Mesendoderm (in vitro differentiated cells): Measurements from ENCODE around the gene ATG9B.

ENCODE experiments used
- DNase-seq: peaks from one replicate; pipeline ENCODE4 v3.0.0; 2013
- H2AK5ac ChIP-seq: 2 replicates; pipeline ENCODE4 v1.6.1; 2013; ENCODE audit warnings: low read length, inconsistent platforms
- H2BK120ac ChIP-seq: 2 replicates; pipeline ENCODE4 v1.6.1; 2013; ENCODE audit warnings: low read depth, mild to moderate bottlenecking, low read length, moderate library complexity, mixed read lengths
- H2BK15ac ChIP-seq: replicated peaks from 2 replicates; pipeline ENCODE4 v1.6.1; 2013; ENCODE audit warnings: low read depth, mild to moderate bottlenecking, moderate library complexity
- H2BK5ac ChIP-seq: 2 replicates; pipeline ENCODE4 v1.6.1; 2013; ENCODE audit warnings: low read length, inconsistent platforms
- H3K18ac ChIP-seq: 2 replicates; pipeline ENCODE4 v1.6.1; 2013; ENCODE audit warnings: mild to moderate bottlenecking, low read length, mixed read lengths
- H3K23ac ChIP-seq: one replicate; pipeline ENCODE4 v1.6.1; 2013; ENCODE audit warnings: low read length
- H3K27ac ChIP-seq: 2 replicates; pipeline ENCODE4 v1.5.1; 2013; ENCODE audit warnings: low read depth, mild to moderate bottlenecking, inconsistent platforms, low read length, moderate library complexity
- H3K27me3 ChIP-seq: 2 replicates; pipeline ENCODE4 v1.6.1; 2013; ENCODE audit warnings: low read length, control low read depth, mild to moderate bottlenecking, inconsistent platforms; ENCODE audit not compliant: insufficient read depth, poor library complexity
- H3K36me3 ChIP-seq: 2 replicates; pipeline ENCODE4 v1.6.1; 2013; ENCODE audit warnings: low read length, inconsistent platforms; ENCODE audit not compliant: control insufficient read depth, insufficient read depth
- H3K4ac ChIP-seq: one replicate; pipeline ENCODE4 v1.6.1; 2013; ENCODE audit warnings: low read depth, mild to moderate bottlenecking, low read length, moderate library complexity
- H3K4me1 ChIP-seq: 2 replicates; pipeline ENCODE4 v1.6.1; 2013; ENCODE audit warnings: low read depth, low read length, inconsistent platforms; ENCODE audit not compliant: control insufficient read depth
- H3K4me2 ChIP-seq: 2 replicates; pipeline ENCODE4 v1.6.1; 2013; ENCODE audit warnings: low read length
- H3K4me3 ChIP-seq: 2 replicates; pipeline ENCODE4 v1.5.1; 2013; ENCODE audit warnings: mild to moderate bottlenecking, low read length
- H3K56ac ChIP-seq: one replicate; pipeline ENCODE4 v1.6.1; 2013; ENCODE audit warnings: low read length
- H3K79me1 ChIP-seq: 2 replicates; pipeline ENCODE4 v1.6.1; 2013; ENCODE audit warnings: low read length, inconsistent platforms
- H3K79me2 ChIP-seq: 2 replicates; pipeline ENCODE4 v1.6.1; 2013; ENCODE audit warnings: mild to moderate bottlenecking, low read length; ENCODE audit not compliant: control insufficient read depth, insufficient read depth
- H3K9ac ChIP-seq: 2 replicates; pipeline ENCODE4 v1.6.1; 2013; ENCODE audit warnings: low read length, inconsistent platforms
- H4K5ac ChIP-seq: one replicate; pipeline ENCODE4 v1.6.1; 2013; ENCODE audit warnings: low read length
- H4K8ac ChIP-seq: one replicate; pipeline ENCODE4 v1.6.1; 2013; ENCODE audit warnings: low read depth, mild to moderate bottlenecking, control low read depth, low read length, moderate library complexity
- WGBS: extraction: QIAGEN DNeasy Blood & Tissue Kit; methylation state at CpG from one replicate; pipeline ENCODE4 v1.1.7; 2013; ENCODE audit warnings: low lambda C conversion rate, missing lambda C conversion rate; ENCODE audit not compliant: insufficient coverage; ENCODE audit errors: extremely low coverage; 5-methylcytosine and 5-hydroxymethylcytosine counted together

The ATG9B gene

DNA sequence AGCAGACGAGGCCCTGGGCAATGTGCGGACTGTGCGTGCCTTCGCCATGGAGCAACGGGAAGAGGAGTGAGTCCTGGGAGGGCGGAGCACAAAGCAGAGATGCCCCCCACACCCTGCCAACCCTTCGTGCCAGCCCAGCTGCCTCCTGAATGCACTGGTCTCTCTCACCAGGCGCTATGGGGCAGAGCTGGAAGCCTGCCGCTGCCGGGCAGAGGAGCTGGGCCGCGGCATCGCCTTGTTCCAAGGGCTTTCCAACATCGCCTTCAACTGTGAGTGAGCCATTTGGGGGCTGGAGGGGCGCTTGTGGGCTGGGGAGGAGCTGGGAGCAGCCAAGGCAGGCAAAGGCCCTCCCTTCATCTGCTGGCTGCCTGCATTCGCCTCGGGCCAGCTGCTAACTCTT is 11.6 kb upstream of the ATG9B start:
- Histone ChIP-seq H3K9ac (no peak overlapping the region), H3K23ac (no peak overlapping the region), H3K79me1 (no peaks in the 10 kb centered on the region), H2BK5ac (no peak overlapping the region), H2BK120ac (no peak overlapping the region), H3K27ac (no peak overlapping the region), H3K4ac (no peak overlapping the region), H2AK5ac (no peak overlapping the region), H2BK15ac (no peak overlapping the region), H3K27me3 (no peaks in the 10 kb centered on the region), H3K4me1 (no peaks in the 10 kb centered on the region), H3K18ac (no peak overlapping the region), H3K4me3 (no peak overlapping the region), H4K5ac (no peak overlapping the region), H4K8ac (no peak overlapping the region), H3K79me2 (no peaks in the 10 kb centered on the region), H3K4me2 (no peak overlapping the region), H3K56ac (no peak overlapping the region), H3K36me3 (peaks cover 2% of the 10 kb centered on the region)
- DNase-seq = no peak
- WGBS = no CpG with 5 or more reads among the region's 17 CpGs

DNA sequence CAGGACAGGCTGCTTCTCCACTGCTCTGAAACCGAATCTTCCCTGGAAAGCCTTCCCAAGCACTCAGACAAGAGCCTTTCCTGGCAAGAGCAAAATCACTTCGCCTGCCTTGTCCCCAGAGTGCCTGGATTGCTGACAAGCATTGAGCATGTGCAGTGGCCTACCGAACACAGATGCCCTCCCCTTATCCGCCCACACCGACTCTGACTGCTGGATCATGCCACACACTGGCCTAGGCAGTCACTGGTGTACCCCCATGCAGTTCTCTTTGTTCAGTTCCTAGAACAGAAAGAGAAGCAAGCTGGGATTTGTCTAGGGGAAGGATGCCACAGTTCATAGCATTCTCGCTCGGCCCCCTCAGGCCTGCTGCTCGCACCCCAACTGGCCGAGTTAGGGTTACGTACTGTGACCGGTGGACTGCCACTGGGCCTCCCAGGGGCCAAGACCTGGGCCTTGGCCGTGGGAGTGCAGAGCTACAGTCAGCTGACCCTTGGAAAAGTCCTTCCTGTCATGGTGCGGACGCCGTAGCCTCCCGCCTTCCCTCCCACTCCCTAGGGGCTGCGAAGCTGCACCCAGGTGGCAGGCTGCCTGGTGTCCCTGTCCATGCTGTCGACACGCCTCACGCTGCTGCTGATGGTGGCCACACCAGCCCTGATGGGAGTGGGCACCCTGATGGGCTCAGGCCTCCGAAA is 10.9 kb upstream of the ATG9B start:
- Histone ChIP-seq H3K36me3 (peaks cover 2% of the 10 kb centered on the region), H3K79me1 (no peaks in the 10 kb centered on the region), H4K5ac (no peak overlapping the region), H3K18ac (no peak overlapping the region), H2BK5ac (no peak overlapping the region), H2AK5ac (no peak overlapping the region), H2BK15ac (no peak overlapping the region), H3K27ac (no peak overlapping the region), H3K79me2 (no peaks in the 10 kb centered on the region), H3K4me1 (no peaks in the 10 kb centered on the region), H3K4ac (no peak overlapping the region), H3K56ac (no peak overlapping the region), H3K23ac (no peak overlapping the region), H4K8ac (no peak overlapping the region), H2BK120ac (no peak overlapping the region), H3K27me3 (no peaks in the 10 kb centered on the region), H3K4me3 (no peak overlapping the region), H3K4me2 (no peak overlapping the region), H3K9ac (no peak overlapping the region)
- WGBS = no CpG with 5 or more reads among the region's 21 CpGs
- no peak for DNase-seq

DNA sequence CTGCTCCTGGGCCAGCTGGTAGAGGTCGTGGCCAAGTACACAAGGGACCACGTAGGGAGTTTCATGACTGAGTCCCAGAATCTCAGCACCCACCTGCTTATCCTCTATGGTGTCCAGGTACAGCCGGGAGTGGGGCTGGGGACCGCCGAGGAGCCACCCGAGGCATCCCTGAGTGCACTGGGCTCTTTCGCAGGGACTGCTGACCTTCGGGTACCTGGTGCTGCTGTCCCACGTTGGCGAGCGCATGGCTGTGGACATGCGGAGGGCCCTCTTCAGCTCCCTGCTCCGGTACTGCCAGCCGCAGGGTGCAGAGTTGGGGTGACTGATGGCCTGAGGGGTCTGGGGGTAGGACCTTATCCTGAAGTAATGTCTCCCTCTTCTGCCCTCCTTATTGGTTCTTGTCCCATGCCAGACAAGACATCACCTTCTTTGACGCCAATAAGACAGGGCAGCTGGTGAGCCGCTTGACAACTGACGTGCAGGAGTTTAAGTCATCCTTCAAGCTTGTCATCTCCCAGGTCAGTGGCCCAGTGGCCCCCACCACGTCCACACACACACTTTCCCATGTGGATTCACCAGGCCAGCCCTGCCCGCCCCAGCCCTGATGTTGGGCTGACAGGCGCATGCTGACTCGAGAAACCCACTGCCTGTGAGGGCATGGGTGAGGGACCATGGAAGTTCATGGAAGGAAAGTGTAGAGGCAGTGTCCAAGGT is 10.2 kb upstream of the ATG9B start:
- Histone ChIP-seq H3K27ac (no peak overlapping the region), H3K27me3 (no peaks in the 10 kb centered on the region)

DNA sequence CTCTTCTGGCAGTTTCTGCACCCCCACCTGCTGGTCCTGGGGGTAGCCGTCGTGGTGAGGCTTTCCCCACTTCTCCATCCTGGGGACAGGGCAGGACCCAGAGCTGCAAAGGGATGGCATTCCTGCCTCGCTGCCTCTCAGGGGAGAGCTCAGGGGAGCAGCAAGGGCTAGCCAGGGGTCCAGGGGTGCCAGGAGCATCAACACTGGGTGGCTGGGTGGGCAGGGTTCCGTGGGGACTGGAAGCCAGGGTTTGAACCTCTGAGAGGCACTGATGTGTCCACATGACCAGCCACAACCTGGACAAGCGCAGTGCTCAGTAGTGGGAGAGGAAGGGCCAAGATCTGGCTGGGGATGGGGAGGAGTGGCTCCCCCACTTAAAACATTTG is 9.6 kb upstream of the ATG9B start:
- no peak for DNase-seq
- Histone ChIP-seq H3K79me1 (no peaks in the 10 kb centered on the region), H3K27ac (no peak overlapping the region), H3K4me1 (no peaks in the 10 kb centered on the region), H3K9ac (no peak overlapping the region), H3K4me3 (no peak overlapping the region), H3K4ac (no peak overlapping the region), H3K27me3 (no peaks in the 10 kb centered on the region), H3K23ac (no peak overlapping the region), H3K56ac (no peak overlapping the region), H3K36me3 (peaks cover 2% of the 10 kb centered on the region), H2BK5ac (no peak overlapping the region), H2AK5ac (no peak overlapping the region), H3K79me2 (no peaks in the 10 kb centered on the region), H4K5ac (no peak overlapping the region), H3K18ac (no peak overlapping the region), H2BK15ac (no peak overlapping the region), H3K4me2 (no peak overlapping the region), H2BK120ac (no peak overlapping the region), H4K8ac (no peak overlapping the region)
- no CpG with 5 or more reads among the region's 5 CpGs for WGBS

More for the DNA sequence above, 10.2 kb upstream of the ATG9B start:
- no peak overlapping the region for H4K5ac ChIP-seq
- no peaks in the 10 kb centered on the region for H3K79me2 ChIP-seq
- H3K4me2 ChIP-seq = no peak overlapping the region
- no peak overlapping the region for H2BK5ac ChIP-seq
- H3K9ac ChIP-seq = no peak overlapping the region
- WGBS = no CpG with 5 or more reads among the region's 21 CpGs
- DNase-seq = no peak
- H3K23ac ChIP-seq = no peak overlapping the region
- H3K79me1 ChIP-seq = no peaks in the 10 kb centered on the region
- no peak overlapping the region for H4K8ac ChIP-seq
- no peak overlapping the region for H2BK15ac ChIP-seq
- no peak overlapping the region for H3K4me3 ChIP-seq
- no peak overlapping the region for H3K4ac ChIP-seq
- H3K4me1 ChIP-seq = no peaks in the 10 kb centered on the region
- H3K18ac ChIP-seq = no peak overlapping the region
- H3K56ac ChIP-seq = no peak overlapping the region
- H3K36me3 ChIP-seq = peaks cover 2% of the 10 kb centered on the region
- H2BK120ac ChIP-seq = no peak overlapping the region
- H2AK5ac ChIP-seq = no peak overlapping the region

DNA sequence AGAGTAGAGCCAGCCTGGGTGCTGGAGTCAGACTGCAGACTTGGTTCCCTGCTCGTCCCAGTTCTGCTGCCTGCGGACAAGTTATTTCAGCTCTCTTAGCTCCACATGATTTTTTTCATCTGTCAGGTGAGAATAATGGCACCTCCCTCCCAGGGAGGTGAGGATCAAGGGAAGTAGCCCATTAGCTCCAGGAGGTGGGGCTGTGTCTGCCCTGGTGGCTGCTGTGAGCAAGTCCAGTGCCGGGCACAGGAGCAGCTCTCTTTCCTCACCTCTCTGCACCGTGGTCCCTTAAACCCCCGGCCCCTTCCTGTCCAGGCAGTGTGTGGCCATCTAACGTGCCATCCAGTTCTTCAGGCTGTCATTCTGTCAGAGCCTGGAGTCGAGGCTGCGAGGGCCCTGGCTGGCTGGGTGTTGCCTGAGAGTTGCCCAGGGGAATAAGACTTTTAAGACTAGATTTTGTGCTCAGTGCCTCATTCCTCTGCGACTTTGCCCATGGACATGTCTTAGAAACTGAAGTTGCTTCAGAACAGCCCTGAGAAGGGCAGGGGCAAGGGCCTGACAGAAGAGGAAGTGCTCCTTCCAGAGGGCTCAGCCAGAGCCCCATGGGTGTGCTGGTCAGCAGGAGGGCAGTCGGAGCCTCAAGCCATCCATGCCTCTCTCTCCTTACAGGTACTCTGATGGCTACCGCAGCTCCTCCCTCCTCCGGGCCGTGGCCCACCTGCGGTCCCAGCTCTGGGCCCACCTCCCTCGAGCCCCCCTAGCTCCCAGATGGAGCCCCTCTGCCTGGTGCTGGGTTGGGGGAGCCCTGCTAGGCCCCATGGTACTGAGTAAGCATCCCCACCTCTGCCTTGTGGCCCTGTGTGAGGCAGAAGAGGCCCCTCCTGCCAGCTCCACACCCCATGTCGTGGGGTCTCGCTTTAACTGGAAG is 8.9 kb upstream of the ATG9B start:
- Histone ChIP-seq H2BK120ac (no peak overlapping the region), H3K18ac (no peak overlapping the region), H4K8ac (no peak overlapping the region), H3K4ac (no peak overlapping the region), H3K4me3 (no peak overlapping the region), H3K4me2 (no peak overlapping the region), H4K5ac (no peak overlapping the region), H2BK5ac (no peak overlapping the region), H3K79me2 (no peaks in the 10 kb centered on the region), H3K27me3 (no peaks in the 10 kb centered on the region), H3K27ac (no peak overlapping the region), H3K79me1 (no peaks in the 10 kb centered on the region), H2AK5ac (no peak overlapping the region), H3K36me3 (peaks cover 2% of the 10 kb centered on the region), H3K23ac (no peak overlapping the region), H3K9ac (no peak overlapping the region), H3K56ac (no peak overlapping the region), H2BK15ac (no peak overlapping the region), H3K4me1 (no peaks in the 10 kb centered on the region)
- peak; percentile 69 for DNase-seq
- WGBS = no CpG with 5 or more reads among the region's 17 CpGs
